Medulla oblongata (tissue), 1 donor: ENCODE measurements around the gene FBXW8.

Experiments used
- DNase-seq: peaks from one replicate; pipeline ENCODE4 v3.0.0-alpha.2; 2015; ENCODE audit errors: extremely low spot score

Gene FBXW8, protein sequence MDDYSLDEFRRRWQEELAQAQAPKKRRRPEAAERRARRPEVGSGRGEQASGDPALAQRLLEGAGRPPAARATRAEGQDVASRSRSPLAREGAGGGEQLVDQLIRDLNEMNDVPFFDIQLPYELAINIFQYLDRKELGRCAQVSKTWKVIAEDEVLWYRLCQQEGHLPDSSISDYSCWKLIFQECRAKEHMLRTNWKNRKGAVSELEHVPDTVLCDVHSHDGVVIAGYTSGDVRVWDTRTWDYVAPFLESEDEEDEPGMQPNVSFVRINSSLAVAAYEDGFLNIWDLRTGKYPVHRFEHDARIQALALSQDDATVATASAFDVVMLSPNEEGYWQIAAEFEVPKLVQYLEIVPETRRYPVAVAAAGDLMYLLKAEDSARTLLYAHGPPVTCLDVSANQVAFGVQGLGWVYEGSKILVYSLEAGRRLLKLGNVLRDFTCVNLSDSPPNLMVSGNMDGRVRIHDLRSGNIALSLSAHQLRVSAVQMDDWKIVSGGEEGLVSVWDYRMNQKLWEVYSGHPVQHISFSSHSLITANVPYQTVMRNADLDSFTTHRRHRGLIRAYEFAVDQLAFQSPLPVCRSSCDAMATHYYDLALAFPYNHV

DNA sequence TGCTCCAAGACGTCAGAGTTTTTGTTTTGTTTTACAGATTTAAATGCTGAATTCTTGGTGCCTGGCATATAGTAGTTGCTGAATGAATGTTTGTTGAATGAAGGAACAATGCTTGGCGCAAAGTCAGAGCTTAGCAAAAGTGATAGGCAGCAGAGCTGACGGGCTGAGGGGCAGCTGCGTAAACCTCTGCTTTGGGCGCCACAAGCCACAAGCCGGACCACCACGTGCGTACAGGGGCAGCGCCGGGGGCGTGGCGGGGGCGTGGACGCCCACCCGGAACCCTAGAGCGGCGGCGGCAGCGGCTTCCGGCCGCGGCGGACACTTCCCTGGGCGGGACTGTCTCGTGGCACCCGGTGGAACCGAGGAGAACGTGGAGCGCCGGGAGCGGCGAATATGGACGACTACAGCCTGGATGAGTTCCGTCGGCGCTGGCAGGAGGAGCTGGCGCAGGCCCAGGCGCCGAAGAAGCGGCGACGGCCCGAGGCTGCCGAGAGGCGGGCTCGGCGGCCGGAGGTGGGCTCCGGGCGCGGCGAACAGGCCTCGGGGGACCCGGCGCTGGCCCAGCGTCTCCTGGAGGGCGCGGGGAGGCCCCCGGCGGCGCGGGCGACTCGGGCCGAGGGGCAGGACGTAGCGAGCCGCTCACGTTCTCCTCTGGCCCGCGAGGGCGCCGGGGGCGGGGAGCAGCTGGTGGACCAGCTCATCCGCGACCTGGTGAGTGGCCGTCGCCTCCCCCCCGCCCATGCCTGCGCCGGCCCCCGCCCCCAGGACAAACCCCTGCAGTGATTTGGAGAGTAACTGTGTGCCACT, at the start of gene FBXW8:
TSS of gene FBXW8 (plus strand) at position 306 of the 807 bp plus-strand sequence. CDS start at position 394, 88 bp downstream.
- DNase-seq, result peak; percentile 48

DNA sequence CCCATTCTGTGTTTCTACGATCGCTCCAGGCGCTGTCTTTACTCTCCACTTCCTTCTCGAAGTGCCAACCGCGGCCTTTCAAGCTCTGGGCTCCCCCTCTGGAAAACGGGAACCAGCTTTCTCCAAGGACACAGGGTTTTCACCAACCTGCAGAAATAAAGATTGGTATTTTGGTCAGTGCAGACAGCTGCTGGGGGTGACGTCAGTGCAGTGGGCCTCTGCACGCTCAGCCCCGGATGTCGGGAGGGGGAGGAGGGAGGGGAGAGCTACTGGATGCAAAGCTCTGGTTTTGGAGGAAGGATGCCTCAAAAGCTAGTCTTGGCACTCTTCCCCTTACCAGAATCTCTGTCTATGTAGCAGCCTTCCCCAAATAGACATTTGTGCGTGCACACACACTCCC, 49.4 kb upstream of the FBXW8 start:
- peak; percentile 61 for DNase-seq

DNA sequence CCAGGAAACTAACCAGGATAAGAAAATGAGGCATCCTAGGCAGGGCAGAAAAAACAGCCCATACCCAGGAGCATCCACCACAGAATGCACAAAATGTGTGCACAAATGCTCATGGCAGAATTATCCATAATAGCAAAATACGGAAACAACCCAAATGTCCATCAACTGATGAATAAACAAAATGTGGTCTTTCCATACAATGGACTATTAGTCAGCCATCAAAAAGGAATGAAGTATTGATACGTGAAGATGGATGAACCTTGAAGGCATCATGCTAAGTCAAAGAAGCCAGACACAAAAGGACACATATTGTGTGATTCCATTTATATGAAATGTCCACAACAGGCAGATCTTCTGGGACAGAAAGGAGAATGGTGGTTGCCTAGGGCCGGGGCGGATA, 48.6 kb upstream of the FBXW8 start:
- DNase-seq, result no peak

DNA sequence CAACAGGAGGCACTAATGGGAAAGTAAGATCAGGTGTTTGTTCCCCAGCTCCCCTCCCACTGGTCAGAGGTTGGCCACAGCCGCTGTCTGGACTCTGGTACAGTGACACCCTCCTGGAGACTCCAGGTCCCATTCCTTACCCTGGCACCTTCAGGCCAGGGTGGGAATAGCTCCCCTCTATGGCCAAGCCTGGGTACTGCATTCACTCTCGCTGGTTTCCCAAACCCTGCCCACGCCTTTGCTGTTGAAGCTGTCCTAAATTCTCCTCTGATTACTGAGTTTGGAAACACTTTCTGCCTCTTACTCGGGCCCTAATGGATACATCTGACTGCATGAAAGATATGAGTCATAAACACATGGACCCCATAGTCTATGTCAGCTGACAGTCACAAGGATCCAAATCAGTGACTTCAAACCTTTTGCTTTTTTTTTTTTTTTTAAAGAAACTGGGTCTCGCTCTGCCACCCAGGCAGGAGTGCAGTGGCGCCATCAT, 47.4 kb upstream of the FBXW8 start:
- DNase-seq, result no peak

DNA sequence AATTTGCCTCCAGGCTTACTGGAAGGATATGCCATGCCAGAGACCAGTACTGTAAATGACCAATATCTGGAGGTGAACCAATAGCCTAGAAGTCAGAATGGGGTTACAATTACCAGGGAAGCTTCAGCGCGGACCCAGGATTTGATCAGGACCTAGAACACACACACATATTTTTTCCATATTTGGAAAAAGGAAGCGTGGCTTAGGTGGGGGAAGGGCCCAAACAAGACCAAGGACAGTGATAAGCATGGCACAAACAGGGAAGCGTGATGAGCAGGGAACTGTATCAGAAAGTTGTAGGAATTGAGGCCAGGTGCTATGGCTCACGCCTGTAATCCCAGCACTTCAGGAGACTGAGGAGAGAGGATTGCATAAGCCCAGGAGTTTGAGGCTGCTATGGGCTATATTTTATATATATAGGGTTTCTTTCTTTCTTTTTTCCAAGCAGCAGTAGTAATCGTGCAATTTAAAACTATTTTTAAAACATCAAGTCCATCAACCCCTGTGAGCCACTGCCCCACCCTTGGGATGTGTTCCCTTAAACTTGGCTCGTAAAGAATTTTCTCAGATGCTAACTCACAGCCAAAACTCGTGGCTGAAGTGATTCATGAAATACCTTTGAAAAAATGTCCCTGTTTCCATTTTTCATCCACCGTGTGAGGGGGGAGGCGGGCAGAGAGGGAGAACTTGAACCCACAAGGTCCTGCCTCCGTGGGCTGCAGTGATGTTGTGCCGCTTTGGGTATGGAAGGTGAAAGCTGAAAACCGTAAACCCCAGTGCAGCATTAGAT, 46.2 kb upstream of the FBXW8 start:
- DNase-seq, result no peak

DNA sequence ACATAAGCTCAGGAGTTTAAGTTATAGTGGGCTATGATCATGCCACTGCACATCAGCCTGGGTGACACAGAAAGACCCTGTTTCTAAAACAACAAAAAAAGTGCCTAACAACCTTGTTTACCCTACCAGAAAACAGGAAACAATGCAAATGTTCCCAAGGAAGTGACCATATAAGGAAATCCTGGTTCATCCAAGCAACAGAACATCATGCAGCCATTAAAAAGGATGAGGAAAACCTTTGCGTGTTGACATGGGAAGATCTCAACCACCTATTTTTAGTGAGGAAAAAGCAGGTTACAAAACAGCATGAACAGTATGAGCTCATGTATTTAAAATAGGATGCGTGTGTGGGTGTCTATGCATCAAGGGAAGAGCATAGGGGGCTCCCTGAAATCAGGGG, 43.2 kb upstream of the FBXW8 start:
- DNase-seq, result no peak

DNA sequence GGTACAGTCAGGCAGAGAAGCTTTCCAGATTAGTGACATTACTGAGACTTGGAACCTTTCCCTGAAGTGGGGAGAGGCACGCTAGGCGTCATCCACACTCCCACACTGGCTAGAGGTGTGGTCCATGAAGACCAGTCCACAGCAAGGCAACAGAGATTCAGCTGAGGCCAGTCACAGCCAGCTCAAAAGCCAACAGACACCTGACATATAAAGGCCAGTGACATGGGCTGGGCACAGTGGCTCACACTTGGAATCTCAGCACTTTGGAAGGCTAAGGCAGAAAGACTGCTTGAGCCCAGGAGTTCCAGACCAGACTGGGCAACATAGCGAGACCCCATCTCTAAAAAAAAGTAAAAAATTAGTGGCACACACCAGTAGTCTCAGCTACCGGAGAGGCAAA, 40.4 kb upstream of the FBXW8 start:
- DNase-seq, result no peak

DNA sequence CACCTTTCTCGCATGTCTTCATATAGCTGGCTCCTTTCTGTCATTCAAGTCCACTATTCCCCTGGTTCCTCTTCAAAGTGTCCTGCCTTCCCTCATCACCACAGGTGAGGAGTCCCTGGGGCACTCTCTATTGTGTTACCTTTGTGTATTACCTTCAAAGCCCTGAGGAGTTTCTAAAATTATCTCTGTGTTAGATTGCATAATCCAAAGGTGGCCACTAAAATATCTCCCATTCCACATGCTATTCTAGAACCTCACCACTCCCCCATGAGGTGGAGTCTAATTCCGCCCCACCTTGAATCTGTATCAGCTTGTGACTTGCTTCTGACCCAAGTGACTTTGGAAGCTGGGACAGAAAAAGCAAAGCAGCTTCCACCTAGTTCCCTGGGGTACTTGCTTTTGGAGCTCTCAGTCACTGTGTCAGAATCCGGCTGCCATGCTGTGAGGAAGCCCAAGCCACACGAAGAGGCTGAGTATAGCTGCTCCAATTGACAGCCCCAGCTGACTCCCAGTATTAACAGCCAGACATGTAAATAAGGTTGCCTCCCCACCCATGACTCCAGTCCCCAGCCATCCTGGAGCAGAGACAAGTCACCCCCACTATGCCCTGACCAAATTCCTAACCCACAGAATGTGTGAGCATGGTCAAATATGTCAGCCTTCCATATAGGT, 36.3 kb upstream of the FBXW8 start:
- DNase-seq, result no peak

DNA sequence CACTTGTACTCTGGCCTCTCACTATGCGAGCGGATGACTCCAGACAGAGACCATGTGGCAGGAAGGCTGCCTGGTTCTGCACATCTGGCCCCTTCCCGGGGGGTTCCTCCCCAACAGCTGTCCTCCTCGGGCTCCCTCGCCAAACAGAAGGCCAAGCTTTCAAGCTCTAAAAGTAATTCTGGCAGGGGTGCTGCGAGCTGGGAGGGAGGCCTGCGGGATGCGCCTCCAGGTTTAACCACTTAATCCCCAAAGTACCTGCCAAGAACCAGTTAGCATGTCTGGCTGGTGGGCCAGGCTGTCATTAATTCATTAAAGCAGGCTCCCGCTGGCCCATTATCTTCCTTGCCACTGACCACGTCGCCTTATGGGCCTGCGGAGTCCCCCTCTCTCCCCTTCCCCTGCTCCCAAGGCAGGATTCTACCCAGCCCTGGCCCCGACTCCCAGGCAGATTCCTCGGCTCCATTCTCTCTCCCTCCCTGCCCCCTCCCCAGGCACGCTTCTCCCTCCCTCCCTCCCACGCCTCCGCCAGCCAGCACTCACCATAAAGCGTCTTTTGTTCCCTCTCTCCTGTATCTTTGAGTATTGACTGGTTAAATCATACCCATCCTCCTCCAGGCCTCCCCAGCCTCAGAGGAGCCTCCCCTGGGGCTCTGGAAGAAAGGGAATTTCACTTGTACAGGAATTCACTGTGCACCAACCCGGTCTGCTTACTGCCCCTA, 34.4 kb upstream of the FBXW8 start:
- DNase-seq, result no peak

DNA sequence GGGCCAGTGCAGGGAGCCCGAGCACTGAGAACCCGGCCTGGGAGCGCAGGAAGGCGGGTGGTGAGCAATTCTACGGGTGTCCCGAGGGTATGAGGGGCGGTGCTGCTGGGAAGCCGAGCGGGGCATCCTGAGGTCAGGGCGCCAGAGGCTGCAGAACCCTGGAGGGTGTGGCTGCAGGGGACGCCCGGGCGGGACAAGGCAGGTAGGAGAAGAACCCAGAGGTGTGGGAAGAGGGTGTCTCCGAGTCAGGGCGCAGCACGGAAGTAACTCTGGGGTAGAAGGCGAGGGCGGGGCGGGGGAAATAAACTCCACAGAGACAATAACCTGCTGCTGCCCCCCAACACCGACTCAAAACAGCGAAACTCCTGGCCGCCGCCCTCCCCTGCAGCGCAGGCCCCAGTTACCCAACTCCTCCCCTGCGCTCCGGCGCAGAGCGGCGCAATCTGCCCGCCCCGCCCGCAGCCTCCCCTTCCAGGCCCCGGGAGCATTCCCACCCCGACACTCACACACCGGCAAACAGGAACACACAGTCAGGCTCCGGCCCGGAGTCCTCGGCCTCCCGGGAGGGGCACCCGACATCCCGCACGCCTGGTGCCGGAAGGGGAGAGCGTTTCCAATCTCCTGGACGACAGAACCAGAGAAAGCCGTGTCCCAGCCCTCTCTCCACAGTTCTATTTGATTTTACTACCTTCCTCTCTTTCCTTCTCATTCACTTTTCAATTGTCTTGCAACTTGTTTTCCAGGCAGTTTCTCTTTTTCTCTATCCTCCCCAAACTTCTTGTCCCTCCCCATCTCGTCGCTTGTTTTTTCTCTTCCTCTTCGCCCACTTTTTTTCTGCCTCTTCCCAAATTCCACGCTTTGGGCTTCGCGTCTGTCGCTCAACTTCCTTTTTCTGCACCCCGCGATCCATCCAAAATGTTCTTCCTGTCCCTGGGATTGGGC, 31.9 kb upstream of the FBXW8 start:
- DNase-seq, result no peak

DNA sequence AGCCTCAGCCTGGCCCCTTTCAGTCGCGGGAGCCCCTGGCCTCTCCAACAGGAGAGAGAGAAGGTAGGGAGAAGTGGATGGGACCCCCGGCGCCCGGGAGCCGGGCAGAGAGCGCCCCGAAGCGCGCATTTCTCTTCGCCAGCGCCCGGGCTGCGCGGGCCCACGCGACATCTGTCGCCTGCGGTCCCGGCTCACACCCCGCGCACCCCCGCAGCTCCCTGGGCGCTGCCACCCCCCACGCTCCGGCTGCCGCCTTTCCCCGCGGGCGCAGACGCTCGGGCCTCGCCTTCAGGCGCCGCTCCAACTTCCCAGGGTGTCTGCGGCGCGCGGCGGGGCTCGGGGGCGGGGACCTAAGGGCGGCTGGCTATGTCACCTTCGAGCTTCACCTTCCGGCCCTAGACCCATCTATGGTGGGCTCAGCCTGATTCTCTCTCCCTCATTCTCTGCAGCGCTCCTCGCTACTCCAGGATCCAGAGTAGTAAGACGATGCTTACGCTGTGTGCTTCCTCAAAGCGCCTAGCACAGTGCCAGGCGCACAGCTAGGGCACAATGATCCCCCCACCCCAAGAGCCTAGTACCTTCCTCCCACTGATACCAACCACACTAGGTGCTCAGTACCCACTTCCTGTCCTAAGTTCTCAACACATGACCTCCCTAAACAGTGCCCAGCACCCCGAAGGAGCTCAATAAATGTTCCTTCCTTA, 31.1 kb upstream of the FBXW8 start:
- DNase-seq, result no peak

DNA sequence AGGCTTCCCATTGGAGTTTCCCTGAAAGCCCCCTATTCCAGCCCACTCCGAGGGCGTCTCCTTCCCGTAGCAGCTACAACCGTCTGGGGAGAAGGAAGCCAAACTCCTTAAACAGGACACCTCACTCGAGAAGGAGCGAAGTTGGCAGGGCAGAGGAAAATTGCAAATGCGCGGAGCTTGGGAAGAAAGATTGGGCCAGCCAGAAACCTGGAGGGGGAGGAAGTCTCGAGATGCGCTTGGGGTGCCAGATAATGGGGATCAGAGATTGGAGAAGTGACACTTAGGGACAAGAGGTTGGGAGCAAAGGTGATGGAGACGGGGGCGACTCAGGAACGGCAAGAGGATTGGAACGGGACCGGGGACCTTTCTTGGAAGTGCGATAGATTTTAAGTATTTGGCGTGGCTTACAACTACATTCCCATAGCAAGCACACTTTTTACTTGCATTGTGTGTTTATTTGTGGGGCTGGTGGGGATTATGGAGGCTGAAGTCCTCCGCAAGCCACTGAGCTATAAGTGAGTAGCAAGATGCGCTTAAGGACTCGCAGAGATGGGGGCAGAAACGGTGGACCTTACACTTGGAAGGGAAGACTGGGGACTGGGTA, 30.4 kb upstream of the FBXW8 start:
- DNase-seq, result no peak

DNA sequence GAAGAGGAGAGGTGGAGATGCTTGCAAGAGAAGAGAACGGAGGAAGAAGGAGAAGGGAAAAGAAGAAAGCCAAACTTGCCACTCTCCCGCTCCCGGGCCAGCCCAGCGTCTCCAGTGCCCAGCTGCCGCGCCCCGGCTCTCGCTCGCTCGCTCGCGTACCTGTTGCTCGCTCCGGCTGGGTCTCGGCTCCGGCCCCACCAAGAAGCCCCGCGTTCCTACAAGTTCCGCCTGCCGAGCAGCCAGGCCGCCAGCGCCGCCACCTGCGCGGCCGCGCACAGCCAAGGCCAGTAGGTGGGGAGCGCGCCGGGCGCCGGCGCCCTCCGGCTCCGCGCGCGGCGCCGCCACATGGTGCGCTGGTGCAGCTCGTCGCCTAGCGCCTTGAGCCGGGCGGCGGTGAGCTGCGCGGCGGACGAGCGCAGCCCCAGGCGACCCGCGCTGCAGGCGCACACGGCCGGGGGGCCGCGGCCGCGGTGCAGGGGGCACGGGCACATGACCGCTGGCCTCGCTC, 29.9 kb upstream of the FBXW8 start:
- no peak for DNase-seq

DNA sequence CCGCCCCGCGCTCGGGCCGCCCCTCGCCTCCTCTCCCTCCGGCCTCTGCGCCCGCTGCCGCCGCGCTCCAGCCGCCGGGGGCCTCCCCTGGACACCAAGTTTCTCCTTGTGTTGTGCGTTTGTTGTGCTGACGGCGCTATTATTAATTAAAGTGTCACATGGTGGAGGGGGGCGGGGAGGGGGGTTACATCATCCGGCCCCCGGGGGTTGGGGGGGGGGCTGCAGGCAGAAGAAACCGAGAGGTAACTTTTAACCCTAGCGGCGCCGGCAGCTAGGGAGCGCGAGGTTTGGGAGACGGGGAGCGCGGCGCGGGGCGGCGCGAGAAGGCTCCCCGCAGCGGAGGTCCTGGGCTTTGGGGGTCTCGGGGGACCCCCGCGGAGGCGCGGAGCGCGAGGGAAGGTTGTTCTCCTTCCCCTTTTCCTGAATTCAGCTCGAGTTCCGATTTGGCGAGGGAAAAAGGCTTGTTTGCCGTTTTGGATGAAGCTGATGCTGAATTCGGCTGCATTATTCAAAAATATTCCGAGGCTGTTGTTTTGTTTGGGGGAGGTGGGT, 29.3 kb upstream of the FBXW8 start, which contains the start of gene HRK:
TSS of gene HRK (minus strand) at position 117 of the 552 bp plus-strand sequence. CDS start 134 bp downstream, outside the sequence.
- no peak for DNase-seq

DNA sequence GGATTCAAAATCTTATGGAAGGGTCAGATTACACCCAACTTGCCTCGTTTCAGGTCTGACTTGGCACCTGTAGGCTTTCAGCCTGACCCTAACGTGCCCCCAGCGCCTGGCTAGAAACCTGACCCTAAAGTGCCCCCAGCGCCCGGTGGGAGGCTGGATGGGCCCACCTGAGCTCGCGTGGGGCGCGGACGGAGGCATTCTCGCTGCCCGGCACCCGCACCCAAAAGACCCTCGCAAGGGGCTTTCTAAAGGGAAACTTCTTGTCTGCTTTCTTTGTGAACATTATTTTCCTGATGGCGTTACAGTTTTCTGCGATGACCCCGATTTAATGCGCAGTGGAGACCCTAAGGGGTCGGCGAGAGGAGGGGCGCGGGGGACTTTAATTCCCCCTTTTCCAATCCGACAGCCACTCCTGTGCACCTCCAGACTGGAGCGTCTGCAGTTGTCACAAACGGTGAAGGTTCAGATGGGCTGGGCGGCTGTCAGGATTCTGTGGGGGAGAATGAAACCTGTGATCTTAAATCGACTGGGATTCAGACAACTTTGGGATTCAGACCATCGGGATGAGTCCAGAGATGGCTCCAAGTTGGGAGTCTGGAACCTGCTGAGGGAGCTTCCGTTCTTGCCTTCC, 28.8 kb upstream of the FBXW8 start:
- DNase-seq, result no peak

DNA sequence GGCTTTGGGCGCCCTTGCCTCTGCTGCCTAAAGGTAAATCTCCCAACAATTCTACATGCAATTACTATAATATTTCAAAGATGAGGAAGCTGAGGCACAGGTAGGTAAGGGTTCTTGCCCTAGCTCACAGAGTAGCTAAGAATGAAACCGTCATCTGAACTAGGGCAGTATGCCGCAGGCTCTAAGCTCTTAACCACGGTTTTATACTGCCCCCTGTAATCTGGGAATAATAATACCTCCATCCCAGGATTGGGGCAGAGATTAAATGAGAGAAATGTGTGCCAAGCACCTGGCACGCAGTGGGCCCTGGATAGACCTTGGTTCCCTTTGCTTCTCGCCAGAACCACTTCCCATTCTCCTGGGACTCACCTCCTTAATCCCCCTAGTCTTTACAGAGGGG, 28.0 kb upstream of the FBXW8 start:
- DNase-seq, result peak; percentile 53

DNA sequence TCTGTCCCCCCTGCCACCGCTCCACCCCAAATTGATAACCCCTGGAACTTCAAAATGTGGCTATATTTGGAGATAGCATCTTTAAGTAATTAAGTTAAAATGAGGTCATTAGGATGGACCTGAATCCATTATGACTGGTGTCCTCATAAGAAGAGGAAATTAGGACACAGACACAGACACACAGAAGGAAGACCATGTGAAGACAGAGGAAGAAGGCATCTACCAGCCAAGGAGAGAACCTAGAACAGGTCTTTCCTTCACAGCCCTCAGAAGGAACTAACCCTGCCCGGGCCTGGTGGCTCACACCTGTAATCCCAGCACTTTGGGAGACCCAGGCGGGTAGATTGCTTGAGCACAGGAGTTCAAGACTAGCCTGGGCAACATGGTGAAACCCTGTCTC, 25.9 kb upstream of the FBXW8 start:
- no peak for DNase-seq
